ENCODE measurements around the gene FBXL13.
"Not testable (repeated sequence)": the region's sequence is repeated elsewhere in the genome, so short reads cannot be mapped to it uniquely, and the experiment has no call there.

Gene FBXL13

GRCh38 chr7:103074519-103075336 lies at the start of gene FBXL13, which contains the start of gene ARMC10:
Gene FBXL13, minus strand, starts transcription at chr7:103074796.
Gene ARMC10, plus strand, starts transcription at chr7:103075140. Its CDS starts 133 bp downstream, at chr7:103075273.
- Histone ChIP-seq H3K4me1 (peaks cover 11% of the 10 kb centered on the region), H3K4me3 (peak within 1 kb of the TSS; percentile 57), H3K27me3 (ENCODE audit: low read depth) (no peaks in the 10 kb centered on the region), H3K9me3 (no peaks in the 10 kb centered on the region), H3K36me3 (replicated peaks) (peaks cover 18% of the 10 kb centered on the region)
- in situ Hi-C loops (cut with MboI; ENCODE audit: low sequenced_read_pairs): loop anchor here (25.0 kb wide), 1 partner anchor 312 kb away; no protein-coding TSS in a partner anchor
- peak; percentile 83 to 93 for DNase-seq (ENCODE audit: low spot score in 2 of 2)

GRCh38 chr7:103123529-103123928 lies 48.9 kb upstream of the FBXL13 start:
- in situ Hi-C loops (cut with MboI; ENCODE audit: low sequenced_read_pairs): no loop called here
- Histone ChIP-seq H3K9me3 (no peaks in the 10 kb centered on the region), H3K27me3 (ENCODE audit: low read depth) (no peaks in the 10 kb centered on the region), H3K36me3 (replicated peaks) (peaks cover 12% of the 10 kb centered on the region; the same call in 1 of the 2 replicates), H3K4me3 (no peak overlapping the region), H3K4me1 (peaks cover 13% of the 10 kb centered on the region)
- no peak for DNase-seq (ENCODE audit: low spot score in 2 of 2)

- no peak for DNase-seq (ENCODE audit: low spot score in 2 of 2)
- Histone ChIP-seq H3K36me3 (replicated peaks) (peaks cover 10% of the 10 kb centered on the region; the same call in 1 of the 2 replicates), H3K4me1 (peaks cover 13% of the 10 kb centered on the region), H3K4me3 (no peak overlapping the region), H3K9me3 (no peaks in the 10 kb centered on the region), H3K27me3 (ENCODE audit: low read depth) (no peaks in the 10 kb centered on the region)
- in situ Hi-C loops (cut with MboI; ENCODE audit: low sequenced_read_pairs): no loop called here
Measured at GRCh38 chr7:103121641-103122040, 47.0 kb upstream of the FBXL13 start.

- Histone ChIP-seq H3K4me3 (no peak overlapping the region), H3K27me3 (ENCODE audit: low read depth) (no peaks in the 10 kb centered on the region), H3K9me3 (no peaks in the 10 kb centered on the region), H3K4me1 (peaks cover 13% of the 10 kb centered on the region), H3K36me3 (replicated peaks) (peaks cover 7% of the 10 kb centered on the region; the same call in 1 of the 2 replicates)
- in situ Hi-C loops (cut with MboI; ENCODE audit: low sequenced_read_pairs): no loop called here
- DNase-seq (ENCODE audit: low spot score in 2 of 2): no peak
Measured at GRCh38 chr7:103120362-103120761, 45.8 kb upstream of the FBXL13 start.

- peak; percentile 46 to 68 for DNase-seq (ENCODE audit: low spot score in 2 of 2)
- in situ Hi-C loops (cut with MboI; ENCODE audit: low sequenced_read_pairs): no loop called here
- H3K36me3 ChIP-seq (replicated peaks): peaks cover 7% of the 10 kb centered on the region; the same call in 1 of the 2 replicates
- H3K9me3 ChIP-seq: no peaks in the 10 kb centered on the region
- peaks cover 13% of the 10 kb centered on the region for H3K4me1 ChIP-seq
- no peak overlapping the region for H3K4me3 ChIP-seq
- H3K27me3 ChIP-seq (ENCODE audit: low read depth): no peaks in the 10 kb centered on the region
Measured at GRCh38 chr7:103119791-103120291, 45.2 kb upstream of the FBXL13 start.

- Histone ChIP-seq H3K27me3 (ENCODE audit: low read depth) (no peaks in the 10 kb centered on the region), H3K4me1 (peaks cover 13% of the 10 kb centered on the region), H3K36me3 (replicated peaks) (peaks cover 3% of the 10 kb centered on the region; the same call in 1 of the 2 replicates), H3K9me3 (no peaks in the 10 kb centered on the region), H3K4me3 (no peak overlapping the region)
- in situ Hi-C loops (cut with MboI; ENCODE audit: low sequenced_read_pairs): no loop called here
- no peak for DNase-seq (ENCODE audit: low spot score in 2 of 2)
Measured at GRCh38 chr7:103117465-103117864, 42.9 kb upstream of the FBXL13 start.

- in situ Hi-C loops (cut with MboI; ENCODE audit: low sequenced_read_pairs): no loop called here
- Histone ChIP-seq H3K4me3 (no peak overlapping the region), H3K27me3 (ENCODE audit: low read depth) (no peaks in the 10 kb centered on the region), H3K4me1 (peaks cover 13% of the 10 kb centered on the region), H3K36me3 (replicated peaks) (peaks cover 3% of the 10 kb centered on the region; the same call in 1 of the 2 replicates), H3K9me3 (no peaks in the 10 kb centered on the region)
- DNase-seq (ENCODE audit: low spot score in 2 of 2): no peak
Measured at GRCh38 chr7:103116991-103117390, 42.4 kb upstream of the FBXL13 start.

- Histone ChIP-seq H3K4me1 (peaks cover 13% of the 10 kb centered on the region), H3K9me3 (no peaks in the 10 kb centered on the region), H3K27me3 (ENCODE audit: low read depth) (no peaks in the 10 kb centered on the region), H3K4me3 (no peak overlapping the region), H3K36me3 (replicated peaks) (peaks cover 3% of the 10 kb centered on the region; the same call in 1 of the 2 replicates)
- DNase-seq (ENCODE audit: low spot score in 2 of 2): no peak
- in situ Hi-C loops (cut with MboI; ENCODE audit: low sequenced_read_pairs): no loop called here
Measured at GRCh38 chr7:103116511-103116910, 41.9 kb upstream of the FBXL13 start.

GRCh38 chr7:103115771-103116170 lies 41.2 kb upstream of the FBXL13 start:
- peaks cover 3% of the 10 kb centered on the region; the same call in 1 of the 2 replicates for H3K36me3 ChIP-seq (replicated peaks)
- in situ Hi-C loops (cut with MboI; ENCODE audit: low sequenced_read_pairs): no loop called here
- no peak overlapping the region for H3K4me3 ChIP-seq
- no peaks in the 10 kb centered on the region for H3K27me3 ChIP-seq (ENCODE audit: low read depth)
- H3K4me1 ChIP-seq: peaks cover 9% of the 10 kb centered on the region
- no peaks in the 10 kb centered on the region for H3K9me3 ChIP-seq
- no peak for DNase-seq (ENCODE audit: low spot score in 2 of 2)

GRCh38 chr7:103114576-103115008 lies 40.0 kb upstream of the FBXL13 start:
- Histone ChIP-seq H3K27me3 (ENCODE audit: low read depth) (no peaks in the 10 kb centered on the region), H3K36me3 (replicated peaks) (peaks cover under 1% of the 10 kb centered on the region; the same call in 1 of the 2 replicates), H3K9me3 (no peaks in the 10 kb centered on the region), H3K4me1 (no peaks in the 10 kb centered on the region; the same call in none of the 2 replicates), H3K4me3 (no peak overlapping the region)
- no peak for DNase-seq (ENCODE audit: low spot score in 2 of 2)
- in situ Hi-C loops (cut with MboI; ENCODE audit: low sequenced_read_pairs): no loop called here

GRCh38 chr7:103113164-103113563 lies 38.6 kb upstream of the FBXL13 start:
- peak in 1 of 2 experiments; percentile 21 for DNase-seq (ENCODE audit: low spot score in 2 of 2)
- in situ Hi-C loops (cut with MboI; ENCODE audit: low sequenced_read_pairs): no loop called here
- no peaks in the 10 kb centered on the region for H3K9me3 ChIP-seq

GRCh38 chr7:103106703-103107070 lies 32.1 kb upstream of the FBXL13 start:
- DNase-seq (ENCODE audit: low spot score in 2 of 2); H3K9me3 ChIP-seq; in situ Hi-C loops (cut with MboI; ENCODE audit: low sequenced_read_pairs); H3K36me3 ChIP-seq (replicated peaks); H3K4me1 ChIP-seq; H3K4me3 ChIP-seq; H3K27me3 ChIP-seq (ENCODE audit: low read depth): not testable (repeated sequence)

More at GRCh38 chr7:103113164-103113563, 38.6 kb upstream of the FBXL13 start:
- H3K4me3 ChIP-seq: no peak overlapping the region
- no peaks in the 10 kb centered on the region; the same call in 1 of the 2 replicates for H3K36me3 ChIP-seq (replicated peaks)
- no peaks in the 10 kb centered on the region; the same call in none of the 2 replicates for H3K4me1 ChIP-seq
- H3K27me3 ChIP-seq (ENCODE audit: low read depth): no peaks in the 10 kb centered on the region

- Histone ChIP-seq H3K4me3 (no peak overlapping the region), H3K27me3 (ENCODE audit: low read depth) (no peaks in the 10 kb centered on the region), H3K9me3 (no peaks in the 10 kb centered on the region), H3K4me1 (no peaks in the 10 kb centered on the region), H3K36me3 (replicated peaks) (peaks cover 9% of the 10 kb centered on the region; the same call in 1 of the 2 replicates)
- peak in 1 of 2 experiments; percentile 18 for DNase-seq (ENCODE audit: low spot score in 2 of 2)
- in situ Hi-C loops (cut with MboI; ENCODE audit: low sequenced_read_pairs): no loop called here
Measured at GRCh38 chr7:103106005-103106702, 31.6 kb upstream of the FBXL13 start.
